CD4-positive, alpha-beta T cell treated with Interleukin-12 subunit alpha and Interleukin-12 subunit beta, for 1 hour (primary cell): ENCODE results near the gene TAP2.
A peak's percentile ranks its signal among the peaks of the same experiment; 100 is the strongest.
"Not testable (repeated sequence)": the region's sequence is repeated elsewhere in the genome, so short reads cannot be mapped to it uniquely, and the experiment has no call there.

Experiments used
- DNase-seq: peaks from one replicate; pipeline ENCODE4 v3.0.0-alpha.2; 2020

The TAP2 gene

GRCh38 chr6:32838114-32838958 is at the start of gene TAP2:
Gene TAP2, minus strand, starts transcription at chr6:32838739. Its CDS starts 506 bp downstream, at chr6:32838233.
- DNase-seq = peak; percentile 98

DNA sequence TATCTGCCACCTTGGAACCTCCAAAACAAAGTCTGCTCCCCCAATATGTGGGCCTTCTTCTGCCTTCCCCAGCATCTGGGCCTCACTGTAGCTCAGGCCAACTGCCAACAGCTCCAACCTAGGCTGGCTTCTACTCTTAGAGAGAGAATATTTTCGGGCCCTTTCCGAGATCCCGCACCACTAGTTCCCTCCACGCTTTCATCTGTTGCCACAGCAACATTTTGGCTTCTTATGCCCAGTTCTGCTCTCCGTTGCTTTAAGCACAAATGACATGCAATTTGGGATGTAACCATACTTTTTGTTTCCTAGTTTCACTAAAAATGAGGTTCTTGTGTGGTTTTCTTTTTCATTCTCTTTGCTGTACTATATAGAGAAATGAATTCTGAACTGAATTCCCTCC is 49.1 kb upstream of the TAP2 start:
- DNase-seq = no peak

GRCh38 chr6:32886681-32887383 is 48.3 kb upstream of the TAP2 start:
- no peak for DNase-seq

DNA sequence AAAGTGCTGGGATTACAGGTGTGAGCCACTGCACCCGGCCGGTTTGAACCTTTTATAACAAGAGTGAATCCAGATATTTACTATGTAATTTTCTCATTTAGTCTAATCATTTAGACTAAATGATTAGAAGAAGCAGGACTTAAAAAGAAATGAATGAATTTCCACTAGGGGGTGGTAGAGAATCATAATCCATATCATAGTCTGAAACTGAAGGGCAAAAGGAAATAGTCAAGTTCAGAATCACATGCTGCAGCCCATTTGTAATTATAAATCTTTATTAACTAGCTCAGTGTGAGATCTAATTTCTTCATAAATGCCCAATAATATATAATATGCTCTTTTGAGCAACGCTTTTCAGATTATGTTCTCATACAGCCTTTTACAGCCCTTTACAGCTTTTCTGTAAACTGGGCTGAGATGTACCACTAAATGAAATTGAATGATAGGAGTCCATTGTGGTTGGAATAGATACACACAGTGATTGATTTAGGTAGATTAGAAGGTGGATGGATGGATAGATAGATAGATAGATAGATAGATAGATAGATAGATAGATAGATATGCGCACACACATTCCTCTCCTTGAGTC is 47.3 kb upstream of the TAP2 start:
- DNase-seq = peak; percentile 81

DNA sequence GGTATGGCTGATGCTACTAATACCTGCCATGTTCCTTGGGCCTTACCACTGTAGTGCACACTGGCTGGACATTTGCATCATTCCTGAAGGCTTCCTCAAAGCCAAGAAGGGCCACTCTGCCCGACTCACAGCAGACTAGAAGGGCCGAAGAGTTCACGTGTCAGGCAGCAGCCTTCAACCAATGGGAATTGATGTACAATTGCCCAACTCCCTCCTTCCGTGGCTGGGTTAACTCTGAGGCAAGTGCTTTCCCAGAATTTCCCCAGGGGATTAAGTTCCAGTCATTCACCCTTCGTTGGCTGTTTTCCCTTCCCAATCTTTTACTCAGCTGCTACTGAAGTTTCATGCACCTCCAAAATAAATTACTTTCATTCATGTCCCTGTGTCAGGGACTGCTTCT is 45.2 kb upstream of the TAP2 start:
- DNase-seq = no peak

GRCh38 chr6:32882879-32883250 is 44.3 kb upstream of the TAP2 start:
- no peak for DNase-seq

- DNase-seq = not testable (repeated sequence)
These were observed 42.4 kb upstream of the TAP2 start for GRCh38 chr6:32880962-32881361.

DNA sequence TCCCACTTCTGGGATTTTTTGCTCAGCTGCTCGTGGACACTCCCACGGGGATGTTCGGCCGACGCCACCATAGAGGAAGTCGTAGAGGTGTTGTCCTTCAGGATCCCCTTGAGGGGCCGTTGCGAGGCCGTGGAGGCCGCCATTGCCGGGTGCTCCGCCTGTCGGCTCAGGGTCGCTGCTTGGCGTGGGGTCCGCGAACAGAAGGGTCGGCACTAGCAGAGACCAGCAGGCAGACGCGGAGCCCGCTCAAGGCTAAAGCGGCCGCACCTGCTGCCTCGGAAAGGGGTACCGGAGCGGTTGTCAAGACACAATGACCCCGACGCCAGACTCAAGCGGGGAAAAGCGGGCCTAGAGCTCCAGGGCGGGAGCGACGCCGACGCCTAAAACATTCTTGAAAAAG is 41.2 kb upstream of the TAP2 start:
- no peak for DNase-seq

- DNase-seq = no peak
These were observed 38.1 kb upstream of the TAP2 start for GRCh38 chr6:32876603-32877002.

DNA sequence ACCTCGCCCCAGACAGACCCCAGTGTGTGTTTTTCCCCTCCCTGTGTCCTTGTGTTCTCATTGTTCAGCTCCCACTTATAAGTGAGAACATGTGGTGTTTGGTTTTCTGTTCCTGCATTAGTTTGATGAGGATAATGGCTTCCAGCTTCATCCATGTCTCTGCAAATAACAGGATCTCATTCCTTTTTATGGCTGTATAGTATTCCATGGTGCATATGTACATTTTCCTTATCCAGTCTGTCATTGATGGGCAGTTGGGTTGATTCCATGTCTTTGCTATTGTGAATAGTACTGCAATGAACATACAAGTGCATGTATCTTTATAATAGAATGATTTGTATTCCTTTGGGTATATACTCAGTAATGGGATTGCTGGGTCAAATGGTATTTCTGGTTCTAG is 35.4 kb upstream of the TAP2 start:
- not testable (repeated sequence) for DNase-seq

DNA sequence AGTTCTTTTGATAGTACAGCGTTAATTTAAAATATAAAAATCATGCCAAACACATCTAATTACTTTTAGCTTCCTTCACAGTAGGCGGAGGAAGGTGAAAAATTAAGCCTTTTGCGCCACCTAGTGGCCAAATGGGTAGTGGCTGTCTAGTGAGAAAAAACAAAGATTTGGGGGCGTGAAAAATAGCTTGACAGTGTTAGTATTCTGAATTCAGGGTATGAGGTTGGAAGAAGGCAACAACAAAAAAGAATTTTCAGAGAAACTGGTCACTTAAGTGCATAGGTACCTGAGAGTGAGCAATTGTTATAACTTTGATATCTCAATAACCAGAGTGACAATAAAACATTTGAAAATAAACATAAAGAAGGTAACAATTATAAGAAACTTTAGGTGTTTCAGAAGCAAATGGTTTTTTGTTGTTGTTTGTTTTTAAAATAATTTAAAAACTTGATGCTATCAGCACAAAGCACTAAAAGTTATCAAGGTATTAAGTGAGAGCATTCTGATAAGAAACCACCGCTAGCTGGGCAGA is 29.8 kb upstream of the TAP2 start:
- peak; percentile 89 for DNase-seq

DNA sequence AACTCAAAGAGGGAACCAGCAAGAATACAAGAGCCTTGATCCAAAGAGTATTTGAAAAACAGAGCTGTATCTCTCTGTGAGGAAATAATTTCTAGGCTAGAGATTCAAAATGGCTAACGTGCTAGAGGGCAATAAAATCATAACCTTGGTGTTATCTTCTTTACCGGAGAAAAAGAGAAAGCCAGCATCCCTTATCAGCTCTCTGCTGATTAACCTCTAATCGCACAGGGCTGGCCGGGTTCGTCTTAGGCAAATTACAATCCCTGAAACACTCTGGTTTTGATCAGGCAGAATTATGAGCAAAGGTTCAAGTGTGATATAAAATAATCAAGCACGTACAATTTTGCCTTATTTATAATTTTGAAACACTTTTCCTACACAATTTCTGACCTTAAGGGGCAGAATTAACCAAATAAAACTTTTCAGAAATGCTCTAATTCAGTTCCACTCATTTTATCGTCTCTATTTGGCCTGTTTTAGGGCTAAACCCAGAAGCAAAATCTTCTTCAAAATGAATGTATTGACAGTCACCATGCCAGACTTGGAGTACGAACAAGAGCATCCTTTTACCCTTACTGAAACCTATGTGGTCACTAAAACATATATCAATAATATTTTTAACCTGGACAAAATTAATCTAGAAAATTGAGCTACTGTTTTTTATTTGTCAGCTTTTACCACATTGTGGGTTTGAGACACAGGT is 29.2 kb upstream of the TAP2 start:
- DNase-seq = no peak

- DNase-seq = peak; percentile 38
These were observed 28.5 kb upstream of the TAP2 start for GRCh38 chr6:32867022-32867477.

DNA sequence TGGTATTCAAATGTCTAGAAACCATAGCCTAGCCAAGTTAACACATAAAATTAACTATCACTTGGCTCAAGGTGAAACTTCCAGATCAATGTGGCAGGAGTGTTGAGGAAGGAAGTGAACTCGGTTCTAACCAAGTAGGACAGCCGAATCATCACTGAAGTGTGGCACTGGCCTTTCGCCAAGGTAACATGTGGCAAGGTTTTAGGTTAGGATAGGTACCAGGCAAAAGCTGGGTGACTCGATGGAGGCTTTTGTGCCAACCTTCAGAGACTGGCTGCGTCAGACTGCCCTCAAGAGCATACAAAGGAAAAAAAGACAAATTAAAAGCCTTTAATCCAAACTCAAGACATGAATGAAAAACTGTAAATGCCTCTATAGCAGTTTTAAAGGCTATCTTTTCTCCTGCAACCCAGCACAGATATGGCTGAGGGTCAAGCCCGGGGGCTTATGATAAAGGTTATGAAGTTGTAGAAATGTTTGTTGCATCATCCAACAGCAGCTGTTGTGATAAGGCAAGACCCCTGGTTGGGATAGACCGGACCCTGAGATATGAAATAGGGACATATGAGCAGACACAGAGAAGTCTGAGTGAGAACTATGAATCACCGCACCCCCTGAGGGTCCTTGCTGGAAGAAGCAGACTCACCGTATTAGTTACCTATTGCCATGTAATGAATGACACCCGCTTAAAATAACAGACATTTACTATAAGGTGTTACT is 27.3 kb upstream of the TAP2 start:
- no peak for DNase-seq

DNA sequence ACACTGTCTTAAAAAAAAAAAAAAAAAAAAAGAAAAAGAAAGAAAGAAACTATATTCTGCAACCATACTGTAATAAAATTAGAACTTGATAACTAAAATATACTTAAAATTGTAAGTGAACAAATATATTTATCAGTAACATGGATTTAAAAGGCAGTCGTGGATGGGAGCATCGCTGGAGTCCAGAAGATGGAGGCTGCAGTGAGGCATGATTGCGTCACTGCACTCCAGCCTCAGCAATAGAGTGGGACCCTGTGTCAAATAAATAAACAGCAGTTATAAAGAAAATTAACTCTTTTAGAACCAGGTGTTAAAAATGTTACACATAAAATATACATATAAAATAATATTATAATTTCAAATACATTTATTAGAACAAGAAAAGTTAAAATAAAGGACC is 24.2 kb upstream of the TAP2 start:
- DNase-seq = no peak

- DNase-seq = no peak
These were observed 22.1 kb upstream of the TAP2 start for GRCh38 chr6:32860674-32861073.

- DNase-seq = no peak
These were observed 19.7 kb upstream of the TAP2 start for GRCh38 chr6:32858194-32858593.

- no peak for DNase-seq
These were observed 18.8 kb upstream of the TAP2 start for GRCh38 chr6:32857156-32857891.

DNA sequence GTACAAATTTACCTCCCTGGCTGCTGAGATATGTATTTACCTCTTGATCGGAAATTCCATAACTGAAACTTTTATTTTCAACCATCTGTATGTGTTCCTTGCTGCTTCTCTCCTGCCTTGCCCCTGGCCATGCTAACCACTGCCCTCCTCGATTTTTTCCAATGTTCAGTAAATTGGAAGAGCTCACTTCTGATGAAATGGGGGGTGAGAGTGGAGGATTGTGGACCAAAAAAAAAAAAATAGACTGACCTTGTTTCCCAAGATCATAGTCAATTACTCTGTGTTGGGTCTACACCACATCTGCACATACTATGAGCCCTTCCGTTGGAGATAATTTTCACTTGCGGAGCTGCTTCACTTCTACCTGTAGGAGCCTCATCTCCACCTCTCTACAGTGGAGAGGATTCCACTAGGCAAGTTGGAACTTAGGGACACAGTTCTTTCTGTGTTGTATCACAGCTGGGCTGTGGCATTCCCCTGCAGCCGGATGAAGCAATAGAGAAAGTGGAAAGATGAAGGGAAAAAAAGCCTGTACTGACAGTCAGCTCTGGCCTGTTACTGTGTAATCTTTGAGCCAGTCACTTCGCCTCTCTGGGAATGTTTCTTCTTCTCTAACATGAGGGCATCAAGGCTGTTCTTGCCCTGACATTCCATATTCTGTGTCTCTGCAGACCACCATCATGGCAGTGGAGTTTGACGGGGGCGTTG is 17.1 kb upstream of the TAP2 start:
- no peak for DNase-seq

DNA sequence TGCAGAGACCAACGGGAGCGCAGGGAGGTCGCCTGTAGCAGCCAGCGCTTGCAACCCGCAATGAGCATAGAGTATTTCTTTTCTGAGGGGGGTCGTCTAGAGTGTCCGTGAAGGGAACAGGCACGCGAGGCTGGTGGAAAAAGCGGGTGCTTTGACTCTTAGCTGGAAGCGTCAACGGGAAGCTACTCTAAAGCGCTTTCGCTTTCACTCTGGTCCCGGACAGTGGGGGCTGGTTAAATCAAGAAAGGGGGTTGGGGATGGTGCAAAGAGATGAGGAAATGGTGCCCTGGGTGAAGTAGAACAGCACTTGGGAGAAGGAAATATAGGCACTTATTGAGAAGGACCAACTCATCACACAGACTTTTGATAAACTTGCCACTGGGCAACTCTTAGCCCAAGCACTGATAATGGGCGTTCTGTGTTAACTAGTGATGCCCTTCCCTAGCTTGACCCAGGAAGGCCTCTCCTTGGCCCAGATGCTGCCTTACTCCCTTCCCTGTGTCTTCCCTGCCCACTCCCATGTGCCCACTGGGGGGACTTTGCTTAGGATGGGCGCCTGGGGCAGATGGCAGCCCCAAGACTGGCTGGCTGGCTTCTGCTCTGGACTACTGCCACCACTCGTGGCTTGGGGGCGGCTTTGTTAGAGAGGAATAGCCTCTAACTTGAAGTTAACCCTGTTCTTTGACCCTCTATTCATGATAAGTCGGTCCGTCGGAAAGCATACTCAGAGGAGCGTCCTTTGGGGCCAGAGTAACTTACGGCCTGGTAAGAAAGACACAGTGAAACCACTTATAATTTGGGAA is 16.0 kb upstream of the TAP2 start:
- peak; percentile 65 for DNase-seq
